ENCODE measurements around the gene PANK3.
A peak's percentile ranks its signal among the peaks of the same experiment; 100 is the strongest.

DNA sequence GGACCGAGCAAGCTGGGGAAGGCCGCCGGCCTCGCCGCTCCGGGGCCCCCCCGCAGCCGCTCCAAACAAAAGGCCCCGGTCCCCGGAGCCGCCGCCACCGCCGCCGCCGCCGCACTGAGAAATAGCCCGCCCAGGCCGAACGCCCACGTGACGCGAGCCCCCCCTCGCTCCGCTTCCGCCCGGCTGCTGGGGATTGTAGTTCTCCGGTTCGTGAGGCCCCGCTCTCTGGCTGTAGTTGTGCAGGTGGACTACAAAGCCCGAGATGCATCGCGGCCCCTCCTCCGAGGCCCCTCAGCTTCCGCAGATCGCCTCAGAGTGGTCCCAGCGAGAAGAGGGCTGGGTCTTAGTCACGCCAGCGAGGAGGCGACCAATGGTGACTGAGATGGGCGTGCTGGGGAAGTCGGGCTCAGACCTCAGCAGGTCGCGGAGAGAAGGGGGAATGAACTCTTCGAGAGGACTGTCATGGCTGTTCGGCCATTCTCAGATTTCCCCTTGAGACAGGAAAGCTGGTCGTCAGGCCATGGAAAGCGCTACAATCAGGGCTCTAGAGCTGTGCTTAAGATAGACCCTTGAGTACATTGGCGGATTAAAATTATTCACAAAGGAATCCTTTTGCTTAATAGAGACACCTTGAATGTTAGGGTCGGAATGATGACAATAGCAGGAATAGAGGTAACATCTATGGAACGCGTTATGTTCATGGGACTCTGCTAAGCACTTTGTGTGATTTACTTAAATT is 489 bp upstream of the PANK3 start:
- TF ChIP-seq, protein P1, sequence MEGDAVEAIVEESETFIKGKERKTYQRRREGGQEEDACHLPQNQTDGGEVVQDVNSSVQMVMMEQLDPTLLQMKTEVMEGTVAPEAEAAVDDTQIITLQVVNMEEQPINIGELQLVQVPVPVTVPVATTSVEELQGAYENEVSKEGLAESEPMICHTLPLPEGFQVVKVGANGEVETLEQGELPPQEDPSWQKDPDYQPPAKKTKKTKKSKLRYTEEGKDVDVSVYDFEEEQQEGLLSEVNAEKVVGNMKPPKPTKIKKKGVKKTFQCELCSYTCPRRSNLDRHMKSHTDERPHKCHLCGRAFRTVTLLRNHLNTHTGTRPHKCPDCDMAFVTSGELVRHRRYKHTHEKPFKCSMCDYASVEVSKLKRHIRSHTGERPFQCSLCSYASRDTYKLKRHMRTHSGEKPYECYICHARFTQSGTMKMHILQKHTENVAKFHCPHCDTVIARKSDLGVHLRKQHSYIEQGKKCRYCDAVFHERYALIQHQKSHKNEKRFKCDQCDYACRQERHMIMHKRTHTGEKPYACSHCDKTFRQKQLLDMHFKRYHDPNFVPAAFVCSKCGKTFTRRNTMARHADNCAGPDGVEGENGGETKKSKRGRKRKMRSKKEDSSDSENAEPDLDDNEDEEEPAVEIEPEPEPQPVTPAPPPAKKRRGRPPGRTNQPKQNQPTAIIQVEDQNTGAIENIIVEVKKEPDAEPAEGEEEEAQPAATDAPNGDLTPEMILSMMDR (IDR thresholded peaks at IDR 0.05): no peak
- peak; percentile 79 to 93 (median 92) for TF ChIP-seq POLR2AphosphoS5 (IDR thresholded peaks at IDR 0.05)
- TF ChIP-seq EP300 (IDR thresholded peaks at IDR 0.05): no peak
